Measurements from ENCODE around the gene RHBDL2.
"Not testable (repeated sequence)": the region's sequence is repeated elsewhere in the genome, so short reads cannot be mapped to it uniquely, and the experiment has no call there.

The RHBDL2 gene

DNA sequence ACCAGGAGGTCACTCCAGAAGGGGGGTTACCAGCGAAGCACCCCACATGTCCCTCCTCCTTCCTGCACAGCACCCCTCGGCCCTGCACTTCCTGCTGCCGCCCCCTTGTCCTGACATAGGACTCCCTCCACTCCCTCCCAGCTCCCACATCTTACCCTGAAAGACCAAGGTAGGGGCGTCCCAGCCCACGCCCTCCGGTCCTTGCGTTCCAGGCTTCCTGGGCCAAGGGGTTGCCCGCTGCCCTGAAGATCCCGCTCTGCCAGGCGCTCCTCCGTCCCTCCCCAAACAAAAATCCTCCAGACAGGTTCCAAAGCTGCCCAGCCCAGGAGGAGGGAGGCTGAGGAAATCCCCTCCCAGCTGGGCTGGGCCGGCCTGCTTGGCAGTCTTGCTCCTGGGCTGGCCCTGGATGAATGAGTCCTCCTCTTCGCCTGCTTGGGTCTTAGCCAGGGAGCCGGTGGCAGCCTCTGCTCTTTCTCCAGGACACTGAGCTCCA lies at the start of gene RHBDL2:
RHBDL2 (minus strand) TSS at position 304 of the 493 bp plus-strand sequence. CDS start 22,618 bp downstream, outside the sequence.
- no peak for TF ChIP-seq JUND (IDR thresholded peaks at IDR 0.05; ENCODE audit: low read depth)
- DNase-seq (ENCODE audit: low read depth in 1 of 2, low spot score in 1 of 2), result peak; percentile 70 to 88
- in situ Hi-C loops (cut with HindIII; ENCODE audit: low pct_unique_long_range_greater_than_20kb, low sequenced_read_pairs), result no loop called here

- in situ Hi-C loops (cut with HindIII; ENCODE audit: low pct_unique_long_range_greater_than_20kb, low sequenced_read_pairs), result no loop called here
- DNase-seq (ENCODE audit: low read depth in 1 of 2, low spot score in 1 of 2), result peak; percentile 87 to 94
- TF ChIP-seq JUND (IDR thresholded peaks at IDR 0.05; ENCODE audit: low read depth), result no peak
Measured at GRCh38 chr1:38990738-38991637, 49.4 kb upstream of the RHBDL2 start, which contains the start of gene AKIRIN1. Gene AKIRIN1 (plus strand): TSS chr1:38991276. CDS start chr1:38991381, 105 bp downstream.

GRCh38 chr1:38990386-38990737 lies 48.7 kb upstream of the RHBDL2 start:
- DNase-seq (ENCODE audit: low read depth in 1 of 2, low spot score in 1 of 2), result peak in 1 of 2 experiments; percentile 9
- in situ Hi-C loops (cut with HindIII; ENCODE audit: low pct_unique_long_range_greater_than_20kb, low sequenced_read_pairs), result no loop called here
- TF ChIP-seq JUND (IDR thresholded peaks at IDR 0.05; ENCODE audit: low read depth), result no peak

- no peak for TF ChIP-seq JUND (IDR thresholded peaks at IDR 0.05; ENCODE audit: low read depth)
- DNase-seq (ENCODE audit: low read depth in 1 of 2, low spot score in 1 of 2), result no peak
- in situ Hi-C loops (cut with HindIII; ENCODE audit: low pct_unique_long_range_greater_than_20kb, low sequenced_read_pairs), result no loop called here
Measured at GRCh38 chr1:38989979-38990378, 48.3 kb upstream of the RHBDL2 start.

- DNase-seq (ENCODE audit: low read depth in 1 of 2, low spot score in 1 of 2); in situ Hi-C loops (cut with HindIII; ENCODE audit: low pct_unique_long_range_greater_than_20kb, low sequenced_read_pairs): not testable (repeated sequence)
Measured at GRCh38 chr1:38979380-38979779, 37.8 kb upstream of the RHBDL2 start.

GRCh38 chr1:38978245-38978542 lies 36.6 kb upstream of the RHBDL2 start:
- DNase-seq (ENCODE audit: low read depth in 1 of 2, low spot score in 1 of 2); in situ Hi-C loops (cut with HindIII; ENCODE audit: low pct_unique_long_range_greater_than_20kb, low sequenced_read_pairs): not testable (repeated sequence)

GRCh38 chr1:38977399-38978244 lies 36.0 kb upstream of the RHBDL2 start:
- DNase-seq (ENCODE audit: low read depth in 1 of 2, low spot score in 1 of 2); in situ Hi-C loops (cut with HindIII; ENCODE audit: low pct_unique_long_range_greater_than_20kb, low sequenced_read_pairs): not testable (repeated sequence)

DNA sequence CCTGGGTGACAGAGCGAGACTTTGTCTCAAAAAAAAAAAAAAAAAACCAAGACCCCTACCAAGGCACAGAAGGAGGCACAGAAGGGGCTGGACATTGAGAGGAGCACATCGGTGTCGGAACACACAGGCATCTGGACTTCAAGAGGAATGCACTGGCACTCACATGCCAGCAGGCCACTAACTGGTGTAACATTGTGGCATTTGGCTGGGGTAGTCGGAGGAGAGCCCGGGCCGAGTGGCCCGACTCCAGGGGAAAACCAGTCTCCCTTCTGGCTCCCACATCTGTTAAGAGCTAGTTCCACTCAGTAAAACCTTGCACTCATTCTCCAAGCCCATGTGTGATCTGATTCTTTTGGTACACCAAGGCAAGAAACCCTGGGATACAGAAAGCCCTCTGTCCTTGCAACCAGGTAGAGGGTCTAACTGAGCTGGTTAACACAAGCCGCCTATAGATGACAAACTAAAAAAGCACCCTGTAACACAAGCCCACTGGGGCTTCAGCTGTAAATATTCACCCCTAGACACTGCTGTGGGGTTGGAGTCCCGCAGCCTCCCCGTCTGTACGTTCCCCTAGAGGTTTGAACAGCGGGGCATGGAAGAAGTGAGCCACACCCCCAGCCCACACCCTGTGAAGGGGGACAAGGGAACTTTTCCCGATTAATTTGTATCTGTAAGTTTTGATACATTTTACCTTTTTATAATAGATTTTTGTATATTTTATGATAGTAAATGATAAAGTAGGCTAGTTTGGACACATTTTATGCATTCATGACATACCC lies 32.2 kb upstream of the RHBDL2 start:
- no peak for TF ChIP-seq JUND (IDR thresholded peaks at IDR 0.05; ENCODE audit: low read depth)
- no peak for DNase-seq (ENCODE audit: low read depth in 1 of 2, low spot score in 1 of 2)
- in situ Hi-C loops (cut with HindIII; ENCODE audit: low pct_unique_long_range_greater_than_20kb, low sequenced_read_pairs), result no loop called here

DNA sequence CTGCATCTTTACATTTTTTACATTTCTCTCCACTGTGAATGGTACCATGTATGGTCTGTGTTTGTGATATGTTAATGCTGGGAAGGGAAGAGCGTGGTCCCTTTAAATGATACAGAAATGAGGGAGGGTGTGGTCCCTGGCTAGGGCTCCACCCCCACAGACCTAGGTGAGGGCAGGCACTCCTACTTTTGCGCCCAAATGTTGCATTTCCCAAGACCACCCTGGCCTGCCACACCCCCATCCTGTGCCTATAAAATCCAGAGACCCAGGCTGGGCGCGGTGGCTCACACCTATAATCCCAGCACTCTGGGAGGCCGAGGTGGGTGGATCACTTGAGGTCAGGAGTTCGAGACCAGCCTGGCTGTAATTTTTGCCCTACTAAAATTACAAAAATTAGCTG lies 31.5 kb upstream of the RHBDL2 start:
- DNase-seq (ENCODE audit: low read depth in 1 of 2, low spot score in 1 of 2); in situ Hi-C loops (cut with HindIII; ENCODE audit: low pct_unique_long_range_greater_than_20kb, low sequenced_read_pairs): not testable (repeated sequence)

GRCh38 chr1:38964140-38964548 lies 22.5 kb upstream of the RHBDL2 start:
- DNase-seq (ENCODE audit: low read depth in 1 of 2, low spot score in 1 of 2), result peak in 1 of 2 experiments; percentile 29
- TF ChIP-seq JUND (IDR thresholded peaks at IDR 0.05; ENCODE audit: low read depth), result no peak
- in situ Hi-C loops (cut with HindIII; ENCODE audit: low pct_unique_long_range_greater_than_20kb, low sequenced_read_pairs), result no loop called here

DNA sequence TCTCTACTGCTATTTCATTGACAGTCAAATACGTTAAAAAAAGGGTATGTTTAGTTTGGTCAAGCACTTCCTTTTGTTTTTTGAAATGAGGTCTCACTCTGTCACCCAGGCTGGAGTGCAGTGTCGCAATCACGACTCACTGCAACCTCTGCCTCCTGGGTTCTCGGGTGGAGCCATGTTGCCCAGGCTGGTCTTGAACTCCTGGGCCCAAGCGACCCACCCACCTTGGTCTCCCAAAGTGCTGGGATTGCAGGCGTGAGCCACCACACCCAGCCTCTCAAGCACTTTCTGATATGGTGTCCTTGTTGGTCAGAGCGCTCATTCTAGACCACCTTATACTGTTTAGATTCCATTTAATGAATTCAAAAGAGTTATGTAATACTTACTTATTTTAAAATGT lies 20.9 kb upstream of the RHBDL2 start:
- TF ChIP-seq JUND (IDR thresholded peaks at IDR 0.05; ENCODE audit: low read depth), result no peak
- no peak for DNase-seq (ENCODE audit: low read depth in 1 of 2, low spot score in 1 of 2)
- in situ Hi-C loops (cut with HindIII; ENCODE audit: low pct_unique_long_range_greater_than_20kb, low sequenced_read_pairs), result no loop called here

- no peak for TF ChIP-seq JUND (IDR thresholded peaks at IDR 0.05; ENCODE audit: low read depth)
- in situ Hi-C loops (cut with HindIII; ENCODE audit: low pct_unique_long_range_greater_than_20kb, low sequenced_read_pairs), result no loop called here
- no peak for DNase-seq (ENCODE audit: low read depth in 1 of 2, low spot score in 1 of 2)
Measured at GRCh38 chr1:38962113-38962512, 20.5 kb upstream of the RHBDL2 start.
